Liver (tissue), 9 donors: ENCODE measurements around the gene MIEN1. TPM values are rescaled to one million over a fixed set of nuclear protein-coding genes. Genes with fewer than 3 reads are reported as not detected.

Source experiments
- DNase-seq: peaks from one replicate; pipeline ENCODE4 v3.0.0-alpha.2; 2017; ENCODE audit warnings: low spot score
- H3K27ac ChIP-seq, 2 donors: one replicate each; pipeline ENCODE4 v1.7.0; 2013; ENCODE audit warnings: inconsistent platforms in 2 of 2, low read length in 2 of 2, control low read depth in 1 of 2, low read depth in 1 of 2, mild to moderate bottlenecking in 1 of 2
- H3K27me3 ChIP-seq, 4 donors: one replicate each; pipeline versions ENCODE4 v1.6.1 to v1.7.0; 2013; ENCODE audit warnings: low read length in 3 of 4, inconsistent platforms in 1 of 4, mild to moderate bottlenecking in 1 of 4, moderate library complexity in 1 of 4; ENCODE audit not compliant: control insufficient read depth in 4 of 4, insufficient read depth in 4 of 4
- H3K36me3 ChIP-seq, 4 donors: one replicate each; pipeline versions ENCODE4 v1.6.1 to v1.7.0; 2013; ENCODE audit warnings: low read length in 3 of 4, mild to moderate bottlenecking in 3 of 4, low read depth in 1 of 4, moderate library complexity in 1 of 4; ENCODE audit not compliant: control insufficient read depth in 4 of 4, insufficient read depth in 3 of 4
- H3K4me1 ChIP-seq, 4 donors: one replicate each; pipeline versions ENCODE4 v1.6.1 to v1.7.0; 2013; ENCODE audit warnings: low read length in 3 of 4, mild to moderate bottlenecking in 3 of 4, moderate library complexity in 1 of 4; ENCODE audit not compliant: control insufficient read depth in 4 of 4, insufficient read depth in 4 of 4
- H3K4me3 ChIP-seq, 3 donors: one replicate each; pipeline versions ENCODE4 v1.6.1 to v1.7.0; 2013; ENCODE audit warnings: low read length in 3 of 3, control low read depth in 1 of 3, low read depth in 1 of 3, mild to moderate bottlenecking in 1 of 3
- H3K9ac ChIP-seq, 2 donors: one replicate each; pipeline ENCODE4 v1.7.0; 2013; ENCODE audit warnings: low read length in 2 of 2, mild to moderate bottlenecking in 2 of 2, moderate library complexity in 2 of 2, control low read depth in 1 of 2, low read depth in 1 of 2
- H3K9me3 ChIP-seq, 4 donors: one replicate each; pipeline versions ENCODE4 v1.6.1 to v1.7.0; 2013; ENCODE audit warnings: low read length in 3 of 4; ENCODE audit not compliant: control insufficient read depth in 4 of 4
- CTCF ChIP-seq: fragments of 150-350 bp; IDR thresholded peaks from 2 replicates; pipeline ENCODE4 v1.5.1; 2017; ENCODE audit warnings: improper control_type of control experiment, low read depth, low read length; ENCODE audit not compliant: missing input control
- EGR1 ChIP-seq, 2 donors: IDR thresholded peaks; 2 replicates each; pipeline ENCODE4 v1.6.1; 2016 to 2018; ENCODE audit warnings: antibody characterized with exemption in 2 of 2, low read depth in 2 of 2
- FOXA1 ChIP-seq: IDR thresholded peaks from 2 replicates; pipeline ENCODE4 v1.6.1; 2016; ENCODE audit warnings: antibody characterized with exemption
- FOXA2 ChIP-seq: IDR thresholded peaks from 2 replicates; pipeline ENCODE4 v1.6.1; 2016; ENCODE audit warnings: antibody characterized with exemption
- GABPA ChIP-seq, 2 donors: IDR thresholded peaks in 1 of 2; conservative IDR thresholded peaks in 1 of 2; 2 replicates each; pipeline ENCODE4 v1.6.1; 2016; ENCODE audit warnings: antibody characterized with exemption in 2 of 2, mild to moderate bottlenecking in 1 of 2, moderate library complexity in 1 of 2
- HNF4A ChIP-seq, 2 donors: conservative IDR thresholded peaks; 2 replicates each; pipeline ENCODE4 v1.6.1; 2016; ENCODE audit warnings: antibody characterized with exemption in 2 of 2, mild to moderate bottlenecking in 2 of 2
- HNF4G ChIP-seq: IDR thresholded peaks from 2 replicates; pipeline ENCODE4 v1.6.1; 2016; ENCODE audit warnings: antibody characterized with exemption
- JUND ChIP-seq, 2 donors: IDR thresholded peaks; 2 replicates each; pipeline ENCODE4 v1.6.1; 2016; ENCODE audit warnings: antibody characterized with exemption in 2 of 2
- NR2F2 ChIP-seq: IDR thresholded peaks from 2 replicates; pipeline ENCODE4 v1.6.1; 2016; ENCODE audit warnings: antibody characterized with exemption
- RAD21 ChIP-seq, 2 donors: IDR thresholded peaks; 2 replicates each; pipeline ENCODE4 v1.6.1; 2016; ENCODE audit warnings: antibody characterized with exemption in 2 of 2, mild to moderate bottlenecking in 2 of 2
- RXRA ChIP-seq, 2 donors: IDR thresholded peaks; 2 replicates each; pipeline ENCODE4 v1.6.1; 2017 to 2018; ENCODE audit warnings: antibody characterized with exemption in 2 of 2, mild to moderate bottlenecking in 1 of 2
- SP1 ChIP-seq: IDR thresholded peaks from 2 replicates; pipeline ENCODE4 v1.6.1; 2018; ENCODE audit warnings: antibody characterized with exemption, mild to moderate bottlenecking
- YY1 ChIP-seq: IDR thresholded peaks from 2 replicates; pipeline ENCODE4 v1.6.1; 2016; ENCODE audit warnings: antibody characterized with exemption, mild to moderate bottlenecking
- ZBTB33 ChIP-seq: IDR thresholded peaks from 2 replicates; pipeline ENCODE4 v1.6.1; 2016; ENCODE audit warnings: antibody characterized with exemption
- WGBS: extraction: QIAGEN DNeasy Blood & Tissue Kit; methylation state at CpG from one replicate; pipeline ENCODE4 v1.1.7; 2013; 5-methylcytosine and 5-hydroxymethylcytosine counted together
- polyA plus RNA-seq, 2 donors: library from polyadenylated mRNA; stranded (reverse) in 1 of 2; unstranded in 1 of 2; fragments of 200-250 nt in 1 of 2; fragments of >200 nt in 1 of 2; fragmentation: Nextera tagmentation in 1 of 2; extraction: Ambion mirVana in 1 of 2; gene quantifications; one replicate each; pipeline versions ENCODE4 v1.2.1 to v1.2.3, GENCODE V29; 2013 to 2015
- total RNA-seq, 2 donors: library from RNA; depleted of rRNA; stranded (reverse); fragments of >200 nt; gene quantifications; one replicate each; pipeline ENCODE4 v1.2.3, GENCODE V29; 2014
- TF ChIP-seq, protein P1 (sequence below): IDR thresholded peaks from 2 replicates; pipeline ENCODE4 v1.6.1; 2016; ENCODE audit warnings: antibody characterized with exemption
- TF ChIP-seq, protein P2 (sequence below): IDR thresholded peaks from 2 replicates; pipeline ENCODE4 v1.6.1; 2016; ENCODE audit warnings: antibody characterized with exemption
- TF ChIP-seq, protein P3 (sequence below): IDR thresholded peaks from 2 replicates; pipeline ENCODE4 v1.6.1; 2016; ENCODE audit warnings: antibody characterized with exemption, mild to moderate bottlenecking
- donor health status: healthy.
- donor health status: healthy.
- donor health status: healthy.
- donor health status: healthy.
- donor health status: healthy.

Gene MIEN1
- total and polyA plus RNA-seq, 4 donors: 11.1 to 99.0 (median 29.0) TPM

DNA sequence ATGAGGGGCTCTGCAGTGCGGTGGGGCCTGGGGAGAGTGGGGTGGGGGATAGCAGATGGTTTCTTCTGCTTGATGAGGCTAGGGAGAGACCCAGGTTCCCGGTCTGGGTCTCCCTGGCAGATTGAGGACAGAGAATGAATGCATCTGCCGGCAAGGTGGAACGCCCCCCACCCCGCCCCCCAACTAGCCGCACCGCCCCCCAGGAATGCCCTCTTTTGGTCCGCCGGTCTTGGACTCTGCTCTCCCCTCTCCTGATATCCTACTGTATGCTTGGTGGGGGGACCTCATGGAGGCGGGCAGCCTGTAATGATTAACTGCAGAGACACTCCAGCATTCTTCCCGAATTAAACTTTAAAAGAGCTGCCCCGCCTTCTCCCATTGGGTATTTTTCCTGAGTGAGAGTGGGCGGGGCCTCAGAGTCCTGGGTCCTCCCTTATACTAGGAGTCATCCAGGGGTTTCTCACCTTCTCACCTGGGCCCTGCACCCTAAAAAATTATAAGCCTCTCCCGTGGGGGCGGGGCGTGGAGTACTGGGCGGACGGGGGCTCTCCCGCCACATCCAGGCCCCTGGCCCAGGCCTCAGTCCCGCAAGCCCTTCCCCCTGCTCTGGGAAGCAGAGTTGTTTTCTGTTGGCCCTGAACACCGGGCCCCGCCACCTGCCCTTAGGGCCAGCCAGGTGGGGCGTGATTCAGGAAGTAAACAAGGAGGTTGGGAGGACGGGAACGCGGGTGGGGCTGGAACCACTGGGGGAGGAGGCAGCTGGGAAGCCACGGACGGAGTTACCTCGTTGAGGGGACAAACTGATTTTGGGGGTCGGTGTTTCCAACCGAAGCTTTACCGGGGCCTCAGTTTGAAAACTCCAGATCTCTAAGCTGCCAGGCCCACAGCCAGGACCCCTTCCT lies 8.9 kb upstream of the MIEN1 start:
- Histone ChIP-seq H3K36me3 (peaks cover 0 to 12% (median 5%) of the 10 kb centered on the region in 4 donors), H3K9me3 (no peaks in the 10 kb centered on the region), H3K27ac (peak overlapping the region; percentile 80 to 98), H3K4me1 (peaks cover 0 to 27% (median 17%) of the 10 kb centered on the region in 4 donors), H3K9ac (peak overlapping the region; percentile 80 to 84), H3K27me3 (no peaks in the 10 kb centered on the region), H3K4me3 (peak overlapping the region; percentile 61 to 64 (median 62))
- peak; percentile 88 for TF ChIP-seq FOXA2
- TF ChIP-seq JUND (IDR thresholded peaks at IDR 0.05): no peak
- no peak for TF ChIP-seq CTCF
- TF ChIP-seq, protein P1, sequence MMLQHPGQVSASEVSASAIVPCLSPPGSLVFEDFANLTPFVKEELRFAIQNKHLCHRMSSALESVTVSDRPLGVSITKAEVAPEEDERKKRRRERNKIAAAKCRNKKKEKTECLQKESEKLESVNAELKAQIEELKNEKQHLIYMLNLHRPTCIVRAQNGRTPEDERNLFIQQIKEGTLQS: no peak
- TF ChIP-seq YY1: peak; percentile 52
- no peak for TF ChIP-seq RAD21 (IDR thresholded peaks at IDR 0.05)
- TF ChIP-seq ZBTB33: peak; percentile 46
- peak; percentile 90 for TF ChIP-seq FOXA1
- peak; percentile 53 to 62 for TF ChIP-seq HNF4A (conservative IDR thresholded peaks at IDR 0.05)
- peak; percentile 28 for TF ChIP-seq NR2F2
- TF ChIP-seq, protein P2, sequence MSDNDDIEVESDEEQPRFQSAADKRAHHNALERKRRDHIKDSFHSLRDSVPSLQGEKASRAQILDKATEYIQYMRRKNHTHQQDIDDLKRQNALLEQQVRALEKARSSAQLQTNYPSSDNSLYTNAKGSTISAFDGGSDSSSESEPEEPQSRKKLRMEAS: peak; percentile 92
- TF ChIP-seq EGR1 (IDR thresholded peaks at IDR 0.05; ENCODE audit: low read depth in 2 of 2): no peak
- TF ChIP-seq GABPA (IDR thresholded peaks at IDR 0.05 in 1 of 2, conservative IDR thresholded peaks at IDR 0.05 in 1 of 2): peak in 1 of 2 donors; percentile 53
- peak; percentile 45 to 73 for TF ChIP-seq RXRA (IDR thresholded peaks at IDR 0.05)
- TF ChIP-seq SP1: peak; percentile 79
- TF ChIP-seq HNF4G: peak; percentile 37
- DNase-seq: peak; percentile 62
- 6% methylated on average over 32 of the region's 32 CpGs for WGBS

DNA sequence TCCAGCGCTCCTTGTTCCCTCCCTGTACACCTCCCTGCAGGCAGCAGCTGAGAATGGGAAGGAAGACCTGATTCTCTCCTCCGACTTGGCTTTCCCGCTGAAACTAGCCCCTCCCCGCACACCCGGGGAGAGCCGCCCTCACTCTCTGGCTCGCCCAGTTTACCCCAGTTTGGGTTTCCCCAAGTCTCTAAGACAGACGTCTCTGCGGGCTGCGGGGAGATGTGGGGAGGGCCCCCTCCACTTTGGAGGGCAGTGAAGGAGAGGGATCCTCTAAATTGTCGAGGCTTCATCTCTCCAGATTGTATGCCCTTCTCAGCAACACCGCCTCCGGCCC lies 8.2 kb upstream of the MIEN1 start:
- H3K9ac ChIP-seq: peak overlapping the region; percentile 5 to 62
- no peak for DNase-seq
- no peaks in the 10 kb centered on the region for H3K9me3 ChIP-seq
- H3K27ac ChIP-seq: peak overlapping the region; percentile 80 to 98
- peaks cover 0 to 27% (median 17%) of the 10 kb centered on the region in 4 donors for H3K4me1 ChIP-seq
- WGBS: 2% methylated on average over 13 of the region's 13 CpGs
- peaks cover 0 to 9% (median 4%) of the 10 kb centered on the region in 4 donors for H3K36me3 ChIP-seq
- H3K4me3 ChIP-seq: peak overlapping the region; percentile 21 to 64 (median 57)
- no peaks in the 10 kb centered on the region for H3K27me3 ChIP-seq
- TF ChIP-seq, protein P3, sequence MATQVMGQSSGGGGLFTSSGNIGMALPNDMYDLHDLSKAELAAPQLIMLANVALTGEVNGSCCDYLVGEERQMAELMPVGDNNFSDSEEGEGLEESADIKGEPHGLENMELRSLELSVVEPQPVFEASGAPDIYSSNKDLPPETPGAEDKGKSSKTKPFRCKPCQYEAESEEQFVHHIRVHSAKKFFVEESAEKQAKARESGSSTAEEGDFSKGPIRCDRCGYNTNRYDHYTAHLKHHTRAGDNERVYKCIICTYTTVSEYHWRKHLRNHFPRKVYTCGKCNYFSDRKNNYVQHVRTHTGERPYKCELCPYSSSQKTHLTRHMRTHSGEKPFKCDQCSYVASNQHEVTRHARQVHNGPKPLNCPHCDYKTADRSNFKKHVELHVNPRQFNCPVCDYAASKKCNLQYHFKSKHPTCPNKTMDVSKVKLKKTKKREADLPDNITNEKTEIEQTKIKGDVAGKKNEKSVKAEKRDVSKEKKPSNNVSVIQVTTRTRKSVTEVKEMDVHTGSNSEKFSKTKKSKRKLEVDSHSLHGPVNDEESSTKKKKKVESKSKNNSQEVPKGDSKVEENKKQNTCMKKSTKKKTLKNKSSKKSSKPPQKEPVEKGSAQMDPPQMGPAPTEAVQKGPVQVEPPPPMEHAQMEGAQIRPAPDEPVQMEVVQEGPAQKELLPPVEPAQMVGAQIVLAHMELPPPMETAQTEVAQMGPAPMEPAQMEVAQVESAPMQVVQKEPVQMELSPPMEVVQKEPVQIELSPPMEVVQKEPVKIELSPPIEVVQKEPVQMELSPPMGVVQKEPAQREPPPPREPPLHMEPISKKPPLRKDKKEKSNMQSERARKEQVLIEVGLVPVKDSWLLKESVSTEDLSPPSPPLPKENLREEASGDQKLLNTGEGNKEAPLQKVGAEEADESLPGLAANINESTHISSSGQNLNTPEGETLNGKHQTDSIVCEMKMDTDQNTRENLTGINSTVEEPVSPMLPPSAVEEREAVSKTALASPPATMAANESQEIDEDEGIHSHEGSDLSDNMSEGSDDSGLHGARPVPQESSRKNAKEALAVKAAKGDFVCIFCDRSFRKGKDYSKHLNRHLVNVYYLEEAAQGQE: no peak
- TF ChIP-seq FOXA2: no peak
- no peak for TF ChIP-seq ZBTB33
- TF ChIP-seq YY1: no peak
- TF ChIP-seq HNF4G: no peak
- TF ChIP-seq FOXA1: no peak
- TF ChIP-seq, protein P1: no peak
- no peak for TF ChIP-seq RAD21 (IDR thresholded peaks at IDR 0.05)
- no peak for TF ChIP-seq NR2F2
- TF ChIP-seq RXRA (IDR thresholded peaks at IDR 0.05): no peak
- TF ChIP-seq SP1: no peak
